Motor neuron (in vitro differentiated cells): ENCODE measurements around the gene TMEM35B. TPM values are rescaled to one million over a fixed set of nuclear protein-coding genes. Genes with fewer than 3 reads are reported as not detected.

Experiments used
- total RNA-seq, 8 experiments: library from RNA; unstranded; fragments of 300-600 nt; gene quantifications; 2 replicates each; pipeline versions ENCODE4 v1.2.3 to v1.2.4, GENCODE V29; 2022

TMEM35B gene
- total RNA-seq, 8 experiments from 2014 or later, result 0.66 to 29.3 (median 8.7) TPM

Other genes with a start within 250 kb of the TMEM35B start
- 10 to 100 TPM in 1 of 8 experiments, 1 to 10 TPM in 2, under 1 TPM in 5; 0.16 to 26.1 (median 0.53) TPM for gene GJB5, start 230.3 kb downstream of the TMEM35B start, total RNA-seq
- 1 to 10 TPM in 2 of 8 experiments, under 1 TPM in 3, not detected in 3; 0.32 to 2.4 (median 0.38) TPM for gene GJB4, start 225.6 kb downstream of the TMEM35B start, total RNA-seq
- gene GJB3, start 204.1 kb downstream of the TMEM35B start, total RNA-seq, result 1 to 10 TPM in 1 of 8 experiments, under 1 TPM in 7; 0.05 to 8.6 (median 0.35) TPM
- 1 to 10 TPM in 2 of 8 experiments, under 1 TPM in 6; 0.38 to 1.2 (median 0.68) TPM for gene GJA4, start 192.3 kb downstream of the TMEM35B start, total RNA-seq
- gene SMIM12, start 125.6 kb downstream of the TMEM35B start, total RNA-seq, result 10 to 100 TPM; 11.3 to 34.4 (median 24.5) TPM
- gene DLGAP3, start 55.7 kb downstream of the TMEM35B start, total RNA-seq, result 1 to 10 TPM in 6 of 8 experiments, under 1 TPM in 2; 0.21 to 8.2 (median 4.1) TPM
- gene ZMYM6, start 46.6 kb upstream of the TMEM35B start, total RNA-seq, result 10 to 100 TPM; 18.0 to 33.5 (median 23.3) TPM
- 10 to 100 TPM; 11.6 to 25.1 (median 14.4) TPM for gene ZMYM1, start 94.0 kb upstream of the TMEM35B start, total RNA-seq
- 100 to 1,000 TPM; 165 to 606 (median 223) TPM for gene SFPQ, start 207.8 kb upstream of the TMEM35B start, total RNA-seq